GM12872 (cell line): ENCODE results near the gene MYCBP2.

Experiments used
- TF ChIP-seq, protein P1 (sequence below): IDR thresholded peaks from 3 replicates; pipeline ENCODE4 v1.5.1; 2011; ENCODE audit warnings: low read depth, mild to moderate bottlenecking, low read length, moderate library complexity; ENCODE audit not compliant: insufficient read depth

The MYCBP2 gene

DNA sequence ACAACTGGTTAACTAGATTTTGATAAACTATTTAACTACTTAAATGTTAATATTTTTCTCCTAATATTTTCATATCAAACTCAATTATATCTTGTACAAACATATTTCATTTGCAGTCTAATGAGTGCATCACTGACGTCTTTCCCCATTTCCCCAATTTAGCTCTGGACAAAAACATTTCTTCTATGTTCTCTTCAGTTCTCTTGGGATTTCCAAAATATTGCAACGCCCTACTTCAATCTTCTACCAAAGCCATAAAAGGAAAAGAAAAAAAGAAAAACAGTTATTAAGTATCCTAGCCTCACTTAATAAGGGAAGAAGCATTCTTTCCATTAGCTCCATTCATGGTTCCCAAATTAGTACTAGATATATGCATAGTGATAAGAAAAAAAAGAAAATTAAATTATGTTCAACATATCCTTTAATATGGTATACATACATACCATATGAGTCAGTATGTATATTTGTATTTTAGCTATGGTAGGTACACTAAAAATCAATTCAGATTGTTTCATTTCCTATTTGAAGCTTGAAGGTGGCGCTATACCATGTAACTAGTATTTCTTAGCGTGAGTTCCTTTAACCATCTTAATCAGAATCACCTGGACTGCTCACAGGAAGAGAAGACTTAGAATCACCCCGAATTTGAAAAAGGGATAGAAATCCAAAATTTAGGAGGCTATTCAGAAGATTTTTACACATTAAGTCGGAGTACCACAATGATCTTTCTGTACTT is 309.8 kb downstream of the MYCBP2 start:
- TF ChIP-seq, protein P1, sequence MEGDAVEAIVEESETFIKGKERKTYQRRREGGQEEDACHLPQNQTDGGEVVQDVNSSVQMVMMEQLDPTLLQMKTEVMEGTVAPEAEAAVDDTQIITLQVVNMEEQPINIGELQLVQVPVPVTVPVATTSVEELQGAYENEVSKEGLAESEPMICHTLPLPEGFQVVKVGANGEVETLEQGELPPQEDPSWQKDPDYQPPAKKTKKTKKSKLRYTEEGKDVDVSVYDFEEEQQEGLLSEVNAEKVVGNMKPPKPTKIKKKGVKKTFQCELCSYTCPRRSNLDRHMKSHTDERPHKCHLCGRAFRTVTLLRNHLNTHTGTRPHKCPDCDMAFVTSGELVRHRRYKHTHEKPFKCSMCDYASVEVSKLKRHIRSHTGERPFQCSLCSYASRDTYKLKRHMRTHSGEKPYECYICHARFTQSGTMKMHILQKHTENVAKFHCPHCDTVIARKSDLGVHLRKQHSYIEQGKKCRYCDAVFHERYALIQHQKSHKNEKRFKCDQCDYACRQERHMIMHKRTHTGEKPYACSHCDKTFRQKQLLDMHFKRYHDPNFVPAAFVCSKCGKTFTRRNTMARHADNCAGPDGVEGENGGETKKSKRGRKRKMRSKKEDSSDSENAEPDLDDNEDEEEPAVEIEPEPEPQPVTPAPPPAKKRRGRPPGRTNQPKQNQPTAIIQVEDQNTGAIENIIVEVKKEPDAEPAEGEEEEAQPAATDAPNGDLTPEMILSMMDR: no peak

DNA sequence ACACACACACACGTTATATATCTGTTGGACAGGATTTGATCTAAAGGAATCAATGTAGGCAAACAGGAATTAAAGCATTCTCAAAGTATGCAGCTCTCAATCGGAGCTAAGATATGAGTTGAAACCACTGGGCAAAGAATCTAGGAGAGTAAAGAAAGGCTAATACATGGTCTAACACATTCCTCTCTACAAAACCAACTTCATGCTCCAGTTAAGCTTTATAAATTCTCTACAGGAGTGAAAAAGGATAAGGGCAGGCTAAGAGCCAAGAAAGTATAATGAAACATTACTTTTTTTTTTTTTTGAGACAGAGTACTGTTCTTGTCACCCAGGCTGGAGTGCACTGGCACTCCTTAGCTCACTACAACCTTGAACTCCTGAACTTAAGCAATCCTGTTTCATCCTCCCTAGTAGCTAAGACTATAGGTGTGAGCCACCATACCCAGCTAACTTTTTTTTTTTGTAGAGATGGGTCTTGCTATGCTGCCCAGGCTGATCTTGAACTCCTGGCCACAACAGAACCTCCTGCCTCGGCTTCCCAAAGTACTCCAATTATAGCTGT is 310.6 kb downstream of the MYCBP2 start:
- TF ChIP-seq, protein P1: no peak

DNA sequence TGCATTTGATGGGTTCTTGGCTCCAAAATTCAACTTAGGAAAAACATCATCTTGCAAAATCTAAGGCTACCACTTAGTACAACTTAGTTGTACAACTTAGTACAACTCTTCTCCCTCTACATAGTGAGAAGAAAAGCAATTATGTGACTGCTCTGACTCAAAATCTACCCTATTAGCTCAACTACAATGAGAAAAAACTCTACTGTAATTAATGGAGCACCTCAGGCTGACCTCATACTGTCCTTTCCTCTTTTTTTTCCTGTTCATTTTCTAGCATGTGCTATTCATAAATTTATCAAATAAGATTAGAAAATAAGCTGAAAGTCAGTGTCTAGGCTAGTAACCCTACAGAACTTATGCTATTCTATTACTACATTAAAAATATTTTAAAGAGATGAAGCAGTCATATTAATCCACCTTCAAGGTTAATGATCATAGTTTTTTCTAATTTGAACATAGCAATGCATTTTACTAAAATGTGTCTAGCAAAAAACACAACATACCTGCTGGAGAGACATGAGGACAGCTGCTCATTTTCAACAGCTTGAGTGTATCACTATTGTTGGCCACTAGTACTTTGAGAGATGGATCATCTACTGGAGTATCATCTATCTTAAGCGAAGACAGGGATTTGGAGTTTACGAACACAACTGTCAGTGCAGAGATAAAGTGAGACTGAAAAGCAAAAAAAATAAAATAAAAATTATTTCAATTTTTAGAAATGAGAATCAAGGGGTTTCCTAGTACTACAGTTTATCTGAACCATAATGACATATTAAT is 311.8 kb downstream of the MYCBP2 start:
- TF ChIP-seq, protein P1: no peak

DNA sequence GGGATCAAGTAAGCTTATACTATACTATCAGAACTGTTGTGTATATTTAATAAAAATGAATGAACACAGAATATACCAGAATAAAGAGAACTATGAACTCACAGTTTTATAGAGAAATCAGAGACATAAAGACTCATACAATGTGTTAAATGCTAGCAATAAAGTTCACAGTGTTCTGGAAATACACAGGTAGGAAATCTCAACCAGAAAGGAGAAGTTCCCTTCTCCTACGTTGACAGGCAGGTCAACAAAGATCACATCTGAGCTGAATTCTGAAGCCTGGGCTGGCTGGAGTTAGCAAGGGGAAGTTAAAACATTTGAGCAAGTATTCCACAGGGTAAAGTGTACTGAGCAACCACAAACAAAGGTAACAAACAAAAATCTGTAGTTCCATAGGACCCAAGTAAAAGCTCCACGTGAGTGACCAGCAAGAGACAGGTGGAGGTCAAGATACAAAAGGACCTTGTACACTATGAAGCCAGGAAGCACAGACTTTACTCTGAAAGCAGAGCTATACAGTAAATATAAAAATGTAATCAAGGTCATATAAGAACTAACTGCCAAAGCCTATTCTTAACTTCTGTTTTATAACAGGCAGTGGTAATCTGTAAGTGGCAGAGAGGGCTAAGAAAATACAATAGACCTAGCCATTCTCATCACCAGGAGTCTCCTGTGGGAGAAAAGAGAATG is 312.9 kb downstream of the MYCBP2 start:
- TF ChIP-seq, protein P1: no peak

DNA sequence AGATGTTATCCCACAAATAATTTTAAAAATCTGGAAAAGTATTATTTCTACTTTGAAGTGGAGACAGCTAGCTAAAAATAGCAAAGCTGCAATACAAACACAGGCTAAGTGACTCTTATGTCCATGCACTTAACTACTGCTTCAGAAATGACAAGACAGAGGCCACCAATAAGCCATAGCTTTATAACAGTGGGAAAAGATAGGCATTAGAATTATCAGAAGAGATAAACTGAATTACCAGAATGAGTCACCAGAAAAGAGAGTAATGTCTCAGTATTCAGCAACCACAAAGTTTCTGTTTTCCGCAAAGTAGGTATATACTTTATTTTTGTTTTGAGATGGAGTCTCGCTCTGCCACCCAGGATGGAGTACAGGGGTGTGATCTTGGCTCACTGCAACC is 317.9 kb downstream of the MYCBP2 start:
- TF ChIP-seq, protein P1: no peak

DNA sequence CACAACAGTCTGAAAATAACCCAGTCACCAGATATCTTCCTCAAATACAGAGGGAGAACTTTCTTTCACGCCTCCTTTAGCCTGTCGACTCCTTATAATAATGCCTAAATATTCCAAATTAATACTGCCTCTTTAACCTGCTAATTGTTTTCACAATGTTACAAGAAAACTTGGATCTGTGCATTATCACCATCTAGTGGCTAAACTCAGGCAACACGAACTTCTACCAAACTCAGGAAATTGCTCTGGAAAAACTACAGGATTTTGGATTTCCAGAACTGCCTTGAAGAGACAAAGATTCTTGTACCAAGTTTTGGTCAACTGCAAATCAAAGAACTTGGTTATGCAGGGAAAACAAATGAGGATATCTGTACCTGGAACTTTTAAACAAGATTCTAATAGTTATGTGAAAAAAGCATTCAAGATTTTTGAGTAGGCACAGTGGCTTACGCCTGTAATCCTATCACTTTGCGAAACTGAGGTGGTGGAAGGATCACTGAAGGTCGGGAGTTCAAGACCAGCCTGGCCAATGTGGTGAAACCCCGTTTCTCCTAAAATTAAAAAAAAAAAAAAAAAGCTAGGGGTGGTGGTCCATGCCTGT is 324.2 kb downstream of the MYCBP2 start:
- TF ChIP-seq, protein P1: peak; percentile 57
